Bronchial epithelial cell (primary cell): Measurements from ENCODE around the gene KDM5D. TPM values are rescaled to one million over a fixed set of nuclear protein-coding genes. Genes with fewer than 3 reads are reported as not detected.

Source experiments
- DNase-seq: peaks from one replicate; pipeline ENCODE4 v3.0.0-alpha.2; 2010; ENCODE audit warnings: low read depth
- FAIRE-seq: peaks from 2 replicates; lab custom pipeline; 2011; peaks lifted over from hg19 to GRCh38; lab: Jason Lieb, UNC
- H3K27me3 ChIP-seq: 2 replicates; pipeline ENCODE4 v1.5.1; 2011; ENCODE audit warnings: low read length; ENCODE audit not compliant: control insufficient read depth, insufficient read depth
- H3K36me3 ChIP-seq: 2 replicates; pipeline ENCODE4 v1.5.1; 2011; ENCODE audit warnings: low read length; ENCODE audit not compliant: control insufficient read depth, insufficient read depth
- H3K4me3 ChIP-seq: 2 replicates; pipeline ENCODE4 v1.5.1; 2011; ENCODE audit warnings: mild to moderate bottlenecking, low read depth, low read length, control low read depth
- total RNA-seq: library from RNA; depleted of rRNA; stranded (reverse); fragments of >200 nt; gene quantifications from 2 replicates; pipeline ENCODE4 v1.2.1, GENCODE V29; 2014
- TF ChIP-seq, protein P1 (sequence below): IDR thresholded peaks from 2 replicates; pipeline ENCODE4 v1.5.1; 2011; ENCODE audit warnings: mild to moderate bottlenecking, moderate library complexity, low read length, control low read depth, inconsistent platforms; ENCODE audit not compliant: insufficient read depth, severe bottlenecking

The KDM5D gene
- total RNA-seq, 1 donor from 2014 or later, result 16.1 TPM

DNA sequence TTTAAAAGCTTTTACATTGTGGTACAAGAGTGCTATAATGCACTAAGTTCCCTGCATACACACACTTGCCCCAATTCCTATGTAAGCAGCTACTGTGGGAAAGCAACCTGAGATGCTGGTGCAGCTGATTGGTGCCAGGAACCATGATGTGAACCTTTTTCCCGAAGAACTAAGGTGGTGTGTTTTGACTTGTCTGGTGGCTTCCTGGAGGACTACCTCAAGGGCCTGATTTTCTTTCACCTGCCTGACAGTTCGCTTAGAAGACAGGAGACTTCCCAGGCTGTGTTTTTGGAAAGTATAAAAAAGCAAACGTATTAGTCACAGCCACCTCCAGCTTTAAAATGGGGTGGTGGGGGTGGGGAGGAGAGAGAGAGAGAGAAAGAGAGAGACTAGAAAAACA lies 27.4 kb downstream of the KDM5D start:
- H3K27me3 ChIP-seq, result no peaks in the 10 kb centered on the region
- FAIRE-seq (no peak), DNase-seq (peak; percentile 72)
- peaks cover 9% of the 10 kb centered on the region for H3K36me3 ChIP-seq
- H3K4me3 ChIP-seq, result no peak overlapping the region
- TF ChIP-seq, protein P1, sequence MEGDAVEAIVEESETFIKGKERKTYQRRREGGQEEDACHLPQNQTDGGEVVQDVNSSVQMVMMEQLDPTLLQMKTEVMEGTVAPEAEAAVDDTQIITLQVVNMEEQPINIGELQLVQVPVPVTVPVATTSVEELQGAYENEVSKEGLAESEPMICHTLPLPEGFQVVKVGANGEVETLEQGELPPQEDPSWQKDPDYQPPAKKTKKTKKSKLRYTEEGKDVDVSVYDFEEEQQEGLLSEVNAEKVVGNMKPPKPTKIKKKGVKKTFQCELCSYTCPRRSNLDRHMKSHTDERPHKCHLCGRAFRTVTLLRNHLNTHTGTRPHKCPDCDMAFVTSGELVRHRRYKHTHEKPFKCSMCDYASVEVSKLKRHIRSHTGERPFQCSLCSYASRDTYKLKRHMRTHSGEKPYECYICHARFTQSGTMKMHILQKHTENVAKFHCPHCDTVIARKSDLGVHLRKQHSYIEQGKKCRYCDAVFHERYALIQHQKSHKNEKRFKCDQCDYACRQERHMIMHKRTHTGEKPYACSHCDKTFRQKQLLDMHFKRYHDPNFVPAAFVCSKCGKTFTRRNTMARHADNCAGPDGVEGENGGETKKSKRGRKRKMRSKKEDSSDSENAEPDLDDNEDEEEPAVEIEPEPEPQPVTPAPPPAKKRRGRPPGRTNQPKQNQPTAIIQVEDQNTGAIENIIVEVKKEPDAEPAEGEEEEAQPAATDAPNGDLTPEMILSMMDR, result no peak

DNA sequence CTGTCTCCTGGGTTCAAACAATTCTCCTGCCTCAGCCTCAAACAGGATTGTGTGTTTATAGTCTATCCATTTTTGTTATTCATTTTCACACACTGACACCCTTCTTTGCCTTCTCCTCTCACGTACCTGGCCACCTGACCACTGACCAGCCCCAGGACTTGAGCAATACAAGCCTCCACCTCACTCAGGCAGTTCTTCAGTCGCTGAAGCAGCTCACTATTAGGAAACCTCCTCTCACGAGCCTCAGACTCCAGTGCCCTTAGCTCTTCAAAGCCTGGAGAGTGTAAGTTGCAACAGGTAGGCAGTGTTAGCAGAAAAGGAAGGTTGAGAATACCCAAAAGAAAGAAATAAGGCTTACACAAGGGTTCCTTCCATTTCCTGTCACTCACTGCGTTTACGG lies 29.3 kb downstream of the KDM5D start:
- peaks cover 5% of the 10 kb centered on the region for H3K36me3 ChIP-seq
- DNase-seq (no peak), FAIRE-seq (no peak)
- H3K27me3 ChIP-seq, result no peaks in the 10 kb centered on the region
- TF ChIP-seq, protein P1, result no peak
- no peak overlapping the region for H3K4me3 ChIP-seq

DNA sequence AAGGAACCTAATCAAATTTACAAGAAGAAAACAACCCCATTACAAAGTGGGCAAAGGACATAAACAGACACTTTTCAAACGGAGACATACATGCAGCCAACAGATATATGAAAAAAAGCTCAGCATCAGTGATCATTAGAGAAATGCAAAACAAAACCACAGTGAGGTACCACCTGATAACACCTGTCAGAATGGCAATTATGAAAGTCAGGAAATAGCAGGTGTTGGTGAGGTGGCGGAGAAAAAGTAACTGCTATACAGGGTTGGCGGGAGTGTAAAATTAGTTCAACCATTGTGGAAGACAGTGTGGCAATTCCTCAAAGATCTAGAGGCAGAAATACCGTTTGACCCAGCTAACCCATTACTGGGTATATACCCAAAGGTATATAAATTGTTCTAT lies 31.1 kb downstream of the KDM5D start:
- no peak overlapping the region for H3K4me3 ChIP-seq
- no peak for DNase-seq
- peaks cover 5% of the 10 kb centered on the region for H3K36me3 ChIP-seq
- TF ChIP-seq, protein P1, result no peak
- no peak for FAIRE-seq
- H3K27me3 ChIP-seq, result no peaks in the 10 kb centered on the region

DNA sequence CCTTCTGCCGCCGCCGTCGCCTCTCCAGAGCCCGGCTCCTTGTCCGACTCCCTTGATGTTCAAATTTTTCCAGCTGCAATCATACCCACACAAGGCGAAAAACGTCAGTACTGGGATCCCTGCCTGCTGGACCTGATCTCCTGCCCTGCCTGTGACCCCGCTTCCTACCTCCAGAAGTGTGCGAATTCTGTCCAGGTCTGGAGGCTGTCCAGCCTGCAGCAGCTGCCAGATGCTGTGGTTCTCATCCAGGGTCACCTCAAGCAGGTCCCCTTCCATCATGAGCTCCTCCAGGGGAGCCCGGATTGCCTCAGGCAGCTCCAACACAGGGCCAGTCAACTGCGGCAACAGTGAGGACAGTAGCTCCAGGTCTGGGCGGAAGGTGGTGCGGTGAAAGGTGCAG lies 38.3 kb downstream of the KDM5D start:
- TF ChIP-seq, protein P1, result no peak
- H3K4me3 ChIP-seq, result no peak overlapping the region
- no peaks in the 10 kb centered on the region for H3K27me3 ChIP-seq
- no peak for FAIRE-seq
- no peak for DNase-seq
- peaks cover 8% of the 10 kb centered on the region for H3K36me3 ChIP-seq

DNA sequence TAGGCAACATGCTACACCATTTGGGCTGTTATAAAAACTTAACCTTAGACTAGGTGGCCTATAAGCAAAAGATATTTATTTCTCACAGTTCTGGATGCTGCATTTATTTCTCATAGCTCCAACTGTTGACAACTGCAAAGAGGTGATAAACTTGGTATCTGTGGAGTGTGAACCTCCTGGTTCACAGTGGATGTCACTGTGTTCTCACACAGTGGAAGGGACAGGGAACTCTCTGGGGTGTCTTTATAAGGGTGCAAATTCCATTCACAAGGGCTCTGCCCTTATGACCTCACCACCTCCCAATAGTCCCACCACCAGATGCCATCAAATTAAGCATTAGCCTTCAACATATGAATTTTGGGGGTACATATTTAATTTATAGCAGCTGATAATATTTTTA lies 46.0 kb downstream of the KDM5D start:
- TF ChIP-seq, protein P1, result no peak
- Histone ChIP-seq H3K27me3 (no peaks in the 10 kb centered on the region), H3K4me3 (no peak overlapping the region), H3K36me3 (no peaks in the 10 kb centered on the region)
- DNase-seq (no peak), FAIRE-seq (no peak)

DNA sequence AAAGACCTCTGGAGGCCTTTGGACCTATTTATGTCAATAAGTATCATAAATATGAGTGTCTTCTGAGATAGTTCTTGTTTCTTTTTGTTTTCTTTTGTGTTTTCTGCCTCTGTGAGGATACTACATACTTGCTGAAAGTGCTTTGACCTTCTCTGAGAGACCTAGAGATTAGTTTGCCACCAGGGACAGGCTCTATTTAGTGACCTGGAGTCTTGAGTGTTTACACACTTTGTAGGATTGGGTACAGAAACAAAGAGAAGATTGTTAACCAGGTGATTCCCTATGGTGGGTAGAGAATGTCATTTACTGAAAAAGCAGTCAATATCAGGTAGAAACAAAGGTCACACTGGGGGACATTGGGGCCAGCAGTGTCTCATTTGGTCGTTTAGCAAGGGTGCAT lies 63.7 kb downstream of the KDM5D start:
- TF ChIP-seq, protein P1, result no peak

More for the DNA sequence above, 63.7 kb downstream of the KDM5D start:
- FAIRE-seq (no peak), DNase-seq (no peak)
- Histone ChIP-seq H3K27me3 (no peaks in the 10 kb centered on the region), H3K36me3 (no peaks in the 10 kb centered on the region), H3K4me3 (no peak overlapping the region)
